GM23248 (cell line): ENCODE measurements around the gene TCN1. TPM values are rescaled to one million over a fixed set of nuclear protein-coding genes. Genes with fewer than 3 reads are reported as not detected.

Experiments
- DNase-seq: peaks from one replicate; pipeline ENCODE4 v3.0.0-alpha.2; 2015
- H2AFZ ChIP-seq: fragments of 200-600 bp; sonication (generic); 2 replicates; pipeline ENCODE4 v1.6.1; 2016; ENCODE audit warnings: antibody characterized with exemption
- H3F3A ChIP-seq: fragments of 200-600 bp; sonication (generic); 2 replicates; pipeline ENCODE4 v1.6.1; 2016; ENCODE audit warnings: mild to moderate bottlenecking, antibody characterized with exemption, mixed run types; ENCODE audit not compliant: insufficient read depth
- H3K27ac ChIP-seq: fragments of 200-600 bp; sonication (generic); 2 replicates; pipeline ENCODE4 v1.5.1; 2016; ENCODE audit warnings: mild to moderate bottlenecking
- H3K27me3 ChIP-seq: fragments of 200-600 bp; sonication (generic); replicated peaks from 2 replicates; pipeline ENCODE4 v1.6.1; 2016; ENCODE audit warnings: mild to moderate bottlenecking; ENCODE audit not compliant: insufficient read depth
- H3K36me3 ChIP-seq: fragments of 200-600 bp; sonication (generic); 2 replicates; pipeline ENCODE4 v1.6.1; 2016; ENCODE audit warnings: low read depth, mild to moderate bottlenecking
- H3K4me1 ChIP-seq: fragments of 200-600 bp; sonication (generic); 2 replicates; pipeline ENCODE4 v1.6.1; 2016; ENCODE audit warnings: mild to moderate bottlenecking; ENCODE audit not compliant: insufficient read depth
- H3K4me2 ChIP-seq: fragments of 200-600 bp; sonication (generic); one replicate; pipeline ENCODE4 v1.6.1; 2016; ENCODE audit warnings: mild to moderate bottlenecking; ENCODE audit not compliant: unreplicated experiment
- H3K4me3 ChIP-seq: fragments of 200-600 bp; sonication (generic); 2 replicates; pipeline ENCODE4 v1.5.1; 2016; ENCODE audit warnings: mild to moderate bottlenecking
- H3K79me2 ChIP-seq: fragments of 200-600 bp; sonication (generic); 2 replicates; pipeline ENCODE4 v1.6.1; 2016; ENCODE audit warnings: mild to moderate bottlenecking; ENCODE audit not compliant: insufficient read depth
- H3K9ac ChIP-seq: fragments of 200-600 bp; sonication (generic); 2 replicates; pipeline ENCODE4 v1.6.1; 2016; ENCODE audit warnings: mild to moderate bottlenecking
- H3K9me2 ChIP-seq: fragments of 200-600 bp; sonication (generic); 2 replicates; pipeline ENCODE4 v1.6.1; 2016; ENCODE audit warnings: mixed run types, mild to moderate bottlenecking, moderate library complexity; ENCODE audit not compliant: insufficient read depth
- H3K9me3 ChIP-seq: fragments of 200-600 bp; sonication (generic); one replicate; pipeline ENCODE4 v1.6.1; 2017; ENCODE audit warnings: low read depth
- H4K20me1 ChIP-seq: fragments of 200-600 bp; sonication (generic); 2 replicates; pipeline ENCODE4 v1.6.0; 2016; ENCODE audit not compliant: insufficient read depth
- EZH2 ChIP-seq: fragments of 200-600 bp; sonication (generic); IDR thresholded peaks from 2 replicates; pipeline ENCODE4 v1.6.1; 2018; ENCODE audit warnings: antibody characterized with exemption, mild to moderate bottlenecking; ENCODE audit not compliant: insufficient read depth, poor library complexity, severe bottlenecking
- EZH2phosphoT487 ChIP-seq: fragments of 200-600 bp; sonication (generic); IDR thresholded peaks from 2 replicates; pipeline ENCODE4 v1.6.1; 2018; ENCODE audit warnings: antibody characterized with exemption, moderate library complexity, mild to moderate bottlenecking, low read depth; ENCODE audit not compliant: insufficient read depth
- WGBS, 2 experiments: methylation state at CpG; one replicate each; pipeline ENCODE4 v1.1.6; 2015 to 2017; ENCODE audit warnings: low lambda C conversion rate in 2 of 2, low coverage in 1 of 2; ENCODE audit errors: missing lambda C conversion rate in 2 of 2; 5-methylcytosine and 5-hydroxymethylcytosine counted together
- in situ Hi-C: fragments of 300-500 bp; cut with MboI; formaldehyde crosslinking; loops from 2 replicates; pipeline ENCODE4 v1.15.0; 2020
- polyA plus RNA-seq: library from polyadenylated mRNA; unstranded; fragments of >200 nt; fragmentation: Nextera tagmentation; extraction: Ambion mirVana; gene quantifications from 2 replicates; pipeline ENCODE4 v1.2.1, GENCODE V29; 2016
- total RNA-seq: library from RNA; depleted of rRNA; stranded (reverse); fragments of >200 nt; shearing (Covaris generic); gene quantifications from 2 replicates; pipeline ENCODE4 v1.2.3, GENCODE V29; 2014

The TCN1 gene
- total and polyA plus RNA-seq, 2 experiments from 2014 or later: not detected

DNA sequence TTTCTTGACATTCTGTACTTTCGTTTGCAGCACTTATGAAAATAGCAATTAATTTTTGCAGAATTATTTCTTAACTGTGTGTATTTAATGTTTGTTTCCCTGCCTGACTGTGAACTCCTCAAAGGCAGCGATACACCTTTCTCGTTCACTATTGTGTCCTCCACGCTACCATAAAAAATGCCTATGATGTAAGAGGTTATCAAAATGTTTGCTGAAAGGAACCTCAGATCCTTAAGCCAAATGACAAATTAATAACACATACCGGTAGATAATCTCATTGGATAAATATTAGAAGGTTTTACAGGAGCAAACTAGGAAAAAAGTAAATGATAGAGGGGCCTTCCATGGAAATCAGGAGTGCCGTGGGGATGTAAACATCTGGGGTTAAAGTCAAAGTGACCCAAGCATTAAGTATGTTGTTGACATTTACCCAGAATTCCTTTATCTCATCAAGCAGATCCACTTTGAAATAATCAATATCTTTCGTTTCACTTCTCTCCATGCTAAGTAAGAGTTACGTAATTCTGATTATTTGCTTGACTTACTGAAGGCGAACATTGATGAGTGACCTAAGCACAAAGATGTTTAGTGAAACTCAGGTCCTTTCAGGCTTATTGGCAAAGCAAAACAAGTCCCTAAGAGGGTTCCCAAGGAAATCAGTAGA is 9.7 kb upstream of the TCN1 start:
- Histone ChIP-seq H3K9ac (no peak overlapping the region), H3K9me2 (no peaks in the 10 kb centered on the region), H3K27me3 (no peaks in the 10 kb centered on the region), H3K4me1 (no peaks in the 10 kb centered on the region), H3K36me3 (no peaks in the 10 kb centered on the region), H3K4me2 (no peak overlapping the region), H4K20me1 (no peaks in the 10 kb centered on the region), H2AFZ (no peak overlapping the region), H3K9me3 (no peaks in the 10 kb centered on the region), H3K4me3 (no peak overlapping the region), H3F3A (no peaks in the 10 kb centered on the region), H3K79me2 (no peaks in the 10 kb centered on the region), H3K27ac (no peak overlapping the region)
- TF ChIP-seq EZH2: no peak
- TF ChIP-seq EZH2phosphoT487: no peak
- DNase-seq: no peak
- WGBS, 2 experiments: 39 to 40% methylated on average over 9 of the region's 9 CpGs
- in situ Hi-C loops: no loop called here

DNA sequence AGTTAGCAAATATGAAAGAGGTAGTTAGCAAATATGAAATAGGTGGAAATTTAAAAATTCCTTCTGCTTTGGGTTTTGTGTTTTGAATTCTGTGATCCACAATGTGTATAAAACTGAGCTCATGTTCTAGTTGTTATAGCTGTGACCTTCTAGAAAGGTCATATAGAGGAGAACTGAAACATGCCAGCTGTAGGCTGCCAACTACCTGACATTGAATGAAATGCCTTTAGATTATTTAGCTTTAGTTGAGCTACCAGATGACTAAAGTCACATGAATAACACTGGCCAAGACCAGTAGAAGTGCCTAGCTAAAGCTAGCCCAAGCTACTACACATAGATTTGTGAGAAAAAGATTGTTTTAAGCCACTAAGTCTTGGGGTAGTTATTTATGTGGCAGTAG is 5.8 kb upstream of the TCN1 start:
- no peak overlapping the region for H3K4me3 ChIP-seq
- TF ChIP-seq EZH2phosphoT487 (no peak), EZH2 (no peak)
- no peak overlapping the region for H2AFZ ChIP-seq
- no peaks in the 10 kb centered on the region for H3K4me1 ChIP-seq
- no peaks in the 10 kb centered on the region for H3K36me3 ChIP-seq
- no peaks in the 10 kb centered on the region for H3K9me2 ChIP-seq
- no peaks in the 10 kb centered on the region for H3K79me2 ChIP-seq
- H3K4me2 ChIP-seq: no peak overlapping the region
- no peaks in the 10 kb centered on the region for H4K20me1 ChIP-seq
- no peak for DNase-seq
- H3K9ac ChIP-seq: no peak overlapping the region
- no peaks in the 10 kb centered on the region for H3F3A ChIP-seq
- no peaks in the 10 kb centered on the region for H3K9me3 ChIP-seq
- in situ Hi-C loops: no loop called here
- no peak overlapping the region for H3K27ac ChIP-seq
- H3K27me3 ChIP-seq: no peaks in the 10 kb centered on the region

- no peak overlapping the region for H3K9ac ChIP-seq
- in situ Hi-C loops: no loop called here
- 33 to 42% methylated on average over 2 of the region's 2 CpGs for WGBS, 2 experiments
Observed at GRCh38 chr11:59867946-59868345, 1.7 kb upstream of the TCN1 start.

GRCh38 chr11:59866836-59867235 is 549 bp upstream of the TCN1 start:
- H3K9ac ChIP-seq: no peak overlapping the region
- no peaks in the 10 kb centered on the region for H3F3A ChIP-seq
- H3K4me2 ChIP-seq: no peak overlapping the region
- WGBS, 2 experiments: 5 to 9% methylated on average over 1 of the region's 1 CpG
- no peak overlapping the region for H3K27ac ChIP-seq
- no peaks in the 10 kb centered on the region for H3K9me3 ChIP-seq
- no peak overlapping the region for H2AFZ ChIP-seq
- no peaks in the 10 kb centered on the region for H3K79me2 ChIP-seq
- no peaks in the 10 kb centered on the region for H3K36me3 ChIP-seq
- no peaks in the 10 kb centered on the region for H3K4me1 ChIP-seq
- H3K27me3 ChIP-seq: no peaks in the 10 kb centered on the region
- no peak overlapping the region for H3K4me3 ChIP-seq
- TF ChIP-seq EZH2: no peak
- TF ChIP-seq EZH2phosphoT487: no peak
- in situ Hi-C loops: no loop called here
- no peaks in the 10 kb centered on the region for H4K20me1 ChIP-seq
- DNase-seq: no peak
- no peaks in the 10 kb centered on the region for H3K9me2 ChIP-seq

More at GRCh38 chr11:59867946-59868345, 1.7 kb upstream of the TCN1 start:
- Histone ChIP-seq H3K79me2 (no peaks in the 10 kb centered on the region), H3K4me2 (no peak overlapping the region), H3K27ac (no peak overlapping the region), H2AFZ (no peak overlapping the region), H3K36me3 (no peaks in the 10 kb centered on the region), H3K9me2 (no peaks in the 10 kb centered on the region), H3K9me3 (no peaks in the 10 kb centered on the region), H3K4me3 (no peak overlapping the region), H3F3A (no peaks in the 10 kb centered on the region), H3K27me3 (no peaks in the 10 kb centered on the region), H3K4me1 (no peaks in the 10 kb centered on the region), H4K20me1 (no peaks in the 10 kb centered on the region)
- DNase-seq: no peak
- no peak for TF ChIP-seq EZH2phosphoT487
- no peak for TF ChIP-seq EZH2

DNA sequence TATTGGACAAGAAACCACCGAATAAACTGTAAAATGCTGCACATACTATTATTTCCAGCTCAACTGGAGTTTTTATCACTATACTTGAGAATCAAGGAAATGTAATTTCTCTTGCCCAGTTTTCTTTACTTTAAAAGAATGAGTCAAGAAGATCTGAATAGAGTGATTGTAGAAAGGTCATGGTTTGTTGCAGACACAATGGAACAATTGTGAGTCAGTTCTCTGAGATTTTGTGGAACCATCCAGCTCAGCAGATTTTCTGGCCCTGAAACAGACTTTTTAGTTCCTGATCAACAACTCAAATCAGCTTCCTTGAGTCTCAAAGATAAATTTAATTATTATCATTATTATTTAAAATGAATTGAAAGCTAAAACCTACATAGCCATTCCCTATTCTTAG is 1.3 kb downstream of the TCN1 start:
- Histone ChIP-seq H3K36me3 (no peaks in the 10 kb centered on the region), H3K9ac (no peak overlapping the region), H3K4me3 (no peak overlapping the region), H3K4me2 (no peak overlapping the region), H4K20me1 (no peaks in the 10 kb centered on the region), H3F3A (no peaks in the 10 kb centered on the region), H2AFZ (no peak overlapping the region), H3K27me3 (peaks cover 6% of the 10 kb centered on the region; the same call in 1 of the 2 replicates), H3K9me3 (no peaks in the 10 kb centered on the region), H3K27ac (no peak overlapping the region), H3K79me2 (no peaks in the 10 kb centered on the region), H3K4me1 (no peaks in the 10 kb centered on the region), H3K9me2 (no peaks in the 10 kb centered on the region)
- no peak for TF ChIP-seq EZH2
- no peak for TF ChIP-seq EZH2phosphoT487
- peak; percentile 42 for DNase-seq
- WGBS, 2 experiments: 6 to 7% methylated on average over 1 of the region's 1 CpG
- in situ Hi-C loops: no loop called here
